Left lung (tissue), 10 donors: ENCODE results near the gene BACE1. TPM values are rescaled to one million over a fixed set of nuclear protein-coding genes. Genes with fewer than 3 reads are reported as not detected.

ENCODE experiments used
- ATAC-seq: fragments of 200-7000 bp; cut with Tn5 transposase; one replicate; pipeline ENCODE4 v1.9.1; 2020; ENCODE audit warnings: moderate library complexity
- DNase-seq, 4 donors: peaks; one replicate each; pipeline ENCODE4 v3.0.0-alpha.2; 2013 to 2020
- H3K27ac ChIP-seq, 2 donors: fragments of 200-600 bp; sonication (generic) in 1 of 2; one replicate each; pipeline versions ENCODE4 v1.5.0 to v1.8.0; 2020 to 2021
- H3K27me3 ChIP-seq, 2 donors: fragments of 200-600 bp; sonication (generic) in 1 of 2; one replicate each; pipeline versions ENCODE4 v1.5.0 to v1.8.0; 2020 to 2021
- H3K36me3 ChIP-seq, 2 donors: fragments of 200-600 bp; sonication (generic) in 1 of 2; one replicate each; pipeline versions ENCODE4 v1.5.0 to v1.8.0; 2020 to 2021
- H3K4me1 ChIP-seq, 2 donors: fragments of 200-600 bp; one replicate each; pipeline ENCODE4 v1.8.0; 2021
- H3K4me3 ChIP-seq, 2 donors: fragments of 200-600 bp; sonication (generic) in 1 of 2; one replicate each; pipeline versions ENCODE4 v1.5.0 to v1.8.0; 2020 to 2021; ENCODE audit warnings: mild to moderate bottlenecking in 1 of 2
- H3K9me3 ChIP-seq, 2 donors: fragments of 200-600 bp; sonication (generic) in 1 of 2; one replicate each; pipeline versions ENCODE4 v1.5.0 to v1.8.0; 2020 to 2021
- CTCF ChIP-seq, 2 donors: fragments of 200-600 bp; sonication (generic) in 1 of 2; IDR thresholded peaks; one replicate each; pipeline versions ENCODE4 v1.5.0 to v1.8.0; 2021; ENCODE audit warnings: antibody characterized with exemption in 2 of 2
- intact Hi-C, 2 donors: fragments of 100-400 bp; cut with DNase I; formaldehyde crosslinking; loops; one replicate each; pipeline versions ENCODE4 v1.11.2 to v1.14.2; 2022
- polyA plus RNA-seq, 6 donors: library from polyadenylated mRNA; unstranded; fragments of 120-200 nt; gene quantifications; one replicate each; pipeline ENCODE4 v1.2.1, GENCODE V29; 2013; ENCODE audit not compliant: insufficient read length in 6 of 6
- total RNA-seq, 2 donors: library from RNA; stranded (reverse); fragmentation: NEBNext Ultra II Directional; extraction: Animal tissue kit (Norgen Biotek cat#: 25700); gene quantifications; one replicate each; pipeline ENCODE4 v1.2.1, GENCODE V29; 2021
- donor health status: DM: no; HTN: yes; CAD: no.
- donor health status: DM: no; HTN: no; CAD: no.

BACE1 gene
- total and polyA plus RNA-seq, 8 donors, result 24.1 to 50.2 (median 46.0) TPM

GRCh38 chr11:117239295-117239694 lies 76.8 kb downstream of the BACE1 start:
- H3K36me3 ChIP-seq, result peaks cover 0 to 60% of the 10 kb centered on the region in 2 donors
- H3K9me3 ChIP-seq, result no peaks in the 10 kb centered on the region
- DNase-seq (no peak), ATAC-seq (peak; percentile 18)
- intact Hi-C loops, result no loop called here
- H3K27ac ChIP-seq, result no peak overlapping the region
- no peak for TF ChIP-seq CTCF (IDR thresholded peaks at IDR 0.05)
- H3K27me3 ChIP-seq, result no peaks in the 10 kb centered on the region
- peaks cover 0 to 3% of the 10 kb centered on the region in 2 donors for H3K4me1 ChIP-seq
- H3K4me3 ChIP-seq, result no peak overlapping the region

DNA sequence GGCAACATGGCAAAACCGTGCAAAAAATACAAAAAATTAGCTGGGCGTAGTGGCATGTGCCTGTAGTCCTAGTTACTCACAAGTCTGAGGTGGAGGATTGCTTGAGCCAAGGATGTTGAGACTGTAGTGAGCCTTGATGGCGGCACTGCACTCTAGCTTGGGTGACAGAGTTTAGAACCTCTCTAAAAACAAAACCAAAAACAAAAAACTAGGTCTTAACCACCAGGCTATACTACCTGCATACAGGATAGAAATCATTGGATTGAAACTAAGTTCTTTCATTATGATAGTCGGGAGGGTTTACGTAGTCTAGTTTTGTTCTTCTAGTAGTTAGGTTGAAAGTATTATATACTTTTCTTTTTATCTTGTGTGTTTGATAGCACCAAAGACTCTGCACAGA lies 77.8 kb downstream of the BACE1 start:
- Histone ChIP-seq H3K9me3 (no peaks in the 10 kb centered on the region), H3K27me3 (no peaks in the 10 kb centered on the region), H3K27ac (no peak overlapping the region), H3K36me3 (peaks cover 0 to 49% of the 10 kb centered on the region in 2 donors), H3K4me1 (peaks cover 4 to 13% of the 10 kb centered on the region in 2 donors), H3K4me3 (no peak overlapping the region)
- DNase-seq (no peak), ATAC-seq (no peak)
- intact Hi-C loops, result no loop called here
- no peak for TF ChIP-seq CTCF (IDR thresholded peaks at IDR 0.05)

Other genes with a start within 250 kb of the BACE1 start
- gene SIK3, start 217.8 kb downstream of the BACE1 start, total RNA-seq, result 10 to 100 TPM; 28.0 to 49.6 TPM
- 10 to 100 TPM; 31.4 to 40.2 (median 35.9) TPM for gene SIK3, start 217.8 kb downstream of the BACE1 start, polyA plus RNA-seq
- 10 to 100 TPM; 78.1 to 82.3 TPM for gene PAFAH1B2, start 172.0 kb downstream of the BACE1 start, total RNA-seq
- gene PAFAH1B2, start 172.0 kb downstream of the BACE1 start, polyA plus RNA-seq, result 10 to 100 TPM; 58.9 to 72.7 (median 66.6) TPM
- gene SIDT2, start 137.5 kb downstream of the BACE1 start, total RNA-seq, result 100 to 1,000 TPM in 1 of 2 donors, 10 to 100 TPM in 1; 66.1 to 112 TPM
- 10 to 100 TPM; 29.2 to 34.5 (median 32.8) TPM for gene SIDT2, start 137.5 kb downstream of the BACE1 start, polyA plus RNA-seq
- 100 to 1,000 TPM; 505 to 763 TPM for gene TAGLN, start 116.9 kb downstream of the BACE1 start, total RNA-seq
- gene TAGLN, start 116.9 kb downstream of the BACE1 start, polyA plus RNA-seq, result 100 to 1,000 TPM; 104 to 262 (median 149) TPM
- 10 to 100 TPM; 65.8 to 77.8 TPM for gene PCSK7, start 84.2 kb downstream of the BACE1 start, total RNA-seq
- gene PCSK7, start 84.2 kb downstream of the BACE1 start, polyA plus RNA-seq, result 10 to 100 TPM; 24.5 to 33.1 (median 27.7) TPM
- 10 to 100 TPM; 21.5 to 22.3 TPM for gene RNF214, start 83.6 kb downstream of the BACE1 start, total RNA-seq
- gene RNF214, start 83.6 kb downstream of the BACE1 start, polyA plus RNA-seq, result 10 to 100 TPM; 29.4 to 37.1 (median 31.5) TPM
- 1 to 10 TPM; 6.4 to 9.0 TPM for gene BACE1-AS, start 24.9 kb downstream of the BACE1 start, total RNA-seq
- 10 to 100 TPM; 21.2 to 24.3 (median 22.5) TPM for gene BACE1-AS, start 24.9 kb downstream of the BACE1 start, polyA plus RNA-seq
- gene CEP164, start 11.6 kb upstream of the BACE1 start, total RNA-seq, result 10 to 100 TPM; 27.4 to 31.0 TPM
- gene CEP164, start 11.6 kb upstream of the BACE1 start, polyA plus RNA-seq, result 10 to 100 TPM; 31.6 to 43.6 (median 37.4) TPM